ENCODE measurements around the gene ERG28.

- TF ChIP-seq CTCF (IDR thresholded peaks at IDR 0.05; ENCODE audit: extremely low read depth in 1 of 2, insufficient read depth in 1 of 2, low read depth in 1 of 2, low read length in 2 of 2) (no peak), POLR2A (IDR thresholded peaks at IDR 0.05; ENCODE audit: low read depth, low read length) (no peak), EZH2 (IDR thresholded peaks at IDR 0.05; ENCODE audit: borderline replicate concordance, low read depth, low read length, severe bottlenecking) (no peak), MAX (IDR thresholded peaks at IDR 0.05; ENCODE audit: insufficient read depth, insufficient read length) (no peak), MYC (IDR thresholded peaks at IDR 0.05; ENCODE audit: low read depth, low read length) (no peak), POLR2AphosphoS5 (IDR thresholded peaks at IDR 0.05; ENCODE audit: insufficient read depth, low read depth, low read length) (no peak), JUN (IDR thresholded peaks at IDR 0.05; ENCODE audit: borderline replicate concordance, insufficient read depth, insufficient read length, low read depth) (no peak), FOS (IDR thresholded peaks at IDR 0.05; ENCODE audit: borderline replicate concordance, insufficient read depth, low read length) (no peak), GATA2 (IDR thresholded peaks at IDR 0.05; ENCODE audit: insufficient read depth, insufficient read length, low read depth, low read length) (no peak)
Observed at GRCh38 chr14:75660238-75660629, 442 bp downstream of the ERG28 start.
